Testis (tissue), 2 donors: ENCODE measurements around the gene UVSSA.

Experiments
- POLR2A ChIP-seq: fragments of 450-650 bp; IDR thresholded peaks from one replicate; pipeline ENCODE4 v1.6.1; 2017; ENCODE audit warnings: antibody characterized with exemption, mild to moderate bottlenecking, moderate library complexity
- TF ChIP-seq, protein P1 (sequence below), 3 experiments: fragments of 450-650 bp in 2 of 3; fragments of 200-600 bp in 1 of 3; sonication (generic) in 1 of 3; IDR thresholded peaks; one replicate each; pipeline ENCODE4 v1.5.1; 2016 to 2019; ENCODE audit warnings: antibody characterized with exemption in 3 of 3, mild to moderate bottlenecking in 2 of 3, moderate library complexity in 1 of 3

DNA sequence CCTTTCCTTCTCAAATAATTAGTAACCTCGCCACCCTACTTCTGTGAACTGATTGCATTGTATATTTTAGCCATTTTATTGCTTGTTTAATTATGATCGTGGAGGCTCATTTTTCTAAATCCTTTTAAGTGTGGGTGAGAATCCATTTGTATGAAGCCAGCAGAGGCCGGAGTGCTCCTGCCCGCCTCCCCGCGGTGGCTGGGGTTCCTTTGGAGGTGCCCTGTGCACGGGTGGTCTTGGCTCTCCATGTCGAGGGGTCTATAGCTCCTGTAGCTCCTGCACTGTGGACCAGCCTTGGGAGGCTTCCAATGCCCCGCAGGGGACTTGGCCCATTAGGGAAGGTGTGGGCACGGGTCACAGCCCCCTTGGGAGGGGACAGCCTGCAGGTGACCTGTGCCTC is 15.0 kb downstream of the UVSSA start:
- TF ChIP-seq, protein P1, sequence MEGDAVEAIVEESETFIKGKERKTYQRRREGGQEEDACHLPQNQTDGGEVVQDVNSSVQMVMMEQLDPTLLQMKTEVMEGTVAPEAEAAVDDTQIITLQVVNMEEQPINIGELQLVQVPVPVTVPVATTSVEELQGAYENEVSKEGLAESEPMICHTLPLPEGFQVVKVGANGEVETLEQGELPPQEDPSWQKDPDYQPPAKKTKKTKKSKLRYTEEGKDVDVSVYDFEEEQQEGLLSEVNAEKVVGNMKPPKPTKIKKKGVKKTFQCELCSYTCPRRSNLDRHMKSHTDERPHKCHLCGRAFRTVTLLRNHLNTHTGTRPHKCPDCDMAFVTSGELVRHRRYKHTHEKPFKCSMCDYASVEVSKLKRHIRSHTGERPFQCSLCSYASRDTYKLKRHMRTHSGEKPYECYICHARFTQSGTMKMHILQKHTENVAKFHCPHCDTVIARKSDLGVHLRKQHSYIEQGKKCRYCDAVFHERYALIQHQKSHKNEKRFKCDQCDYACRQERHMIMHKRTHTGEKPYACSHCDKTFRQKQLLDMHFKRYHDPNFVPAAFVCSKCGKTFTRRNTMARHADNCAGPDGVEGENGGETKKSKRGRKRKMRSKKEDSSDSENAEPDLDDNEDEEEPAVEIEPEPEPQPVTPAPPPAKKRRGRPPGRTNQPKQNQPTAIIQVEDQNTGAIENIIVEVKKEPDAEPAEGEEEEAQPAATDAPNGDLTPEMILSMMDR (IDR thresholded peaks at IDR 0.05) = no peak
- TF ChIP-seq POLR2A = no peak
